CD4-positive, alpha-beta T cell treated with Interleukin-10 for 1 hour (primary cell): ENCODE data around the gene PEX26.
"Not testable (repeated sequence)": the region's sequence is repeated elsewhere in the genome, so short reads cannot be mapped to it uniquely, and the experiment has no call there.

Source experiments
- DNase-seq: peaks from one replicate; pipeline ENCODE4 v3.0.0-alpha.2; 2020

PEX26 gene

GRCh38 chr22:18121954-18122554 is 44.3 kb downstream of the PEX26 start:
- no peak for DNase-seq

- DNase-seq: not testable (repeated sequence)
These were observed 45.8 kb downstream of the PEX26 start for GRCh38 chr22:18123476-18124025.

- no peak for DNase-seq
These were observed 48.8 kb downstream of the PEX26 start for GRCh38 chr22:18126606-18127005.

GRCh38 chr22:18130018-18130417 is 52.2 kb downstream of the PEX26 start:
- no peak for DNase-seq

- no peak for DNase-seq
These were observed 53.1 kb downstream of the PEX26 start for GRCh38 chr22:18130699-18131429.

- no peak for DNase-seq
These were observed 55.7 kb downstream of the PEX26 start for GRCh38 chr22:18133452-18133851.

- no peak for DNase-seq
These were observed 59.0 kb downstream of the PEX26 start for GRCh38 chr22:18136563-18137320.

GRCh38 chr22:18141004-18141403 is 63.2 kb downstream of the PEX26 start:
- DNase-seq: not testable (repeated sequence)

- DNase-seq: no peak
These were observed 66.3 kb downstream of the PEX26 start for GRCh38 chr22:18144105-18144504.

- no peak for DNase-seq
These were observed 68.0 kb downstream of the PEX26 start for GRCh38 chr22:18145676-18146388.

GRCh38 chr22:18146389-18146753 is 68.6 kb downstream of the PEX26 start:
- DNase-seq: no peak

- DNase-seq: no peak
These were observed 70.0 kb downstream of the PEX26 start for GRCh38 chr22:18147791-18148190.

- DNase-seq: no peak
These were observed 70.6 kb downstream of the PEX26 start for GRCh38 chr22:18148293-18148965.

- DNase-seq: no peak
These were observed 74.7 kb downstream of the PEX26 start for GRCh38 chr22:18152519-18152918.

- no peak for DNase-seq
These were observed 77.1 kb downstream of the PEX26 start for GRCh38 chr22:18154821-18155390.
